Upper lobe of right lung (tissue), 1 donor: ENCODE results near the gene PRDM16. TPM values are rescaled to one million over a fixed set of nuclear protein-coding genes. Genes with fewer than 3 reads are reported as not detected.

Source experiments
- ATAC-seq: fragments of 200-7000 bp; cut with Tn5 transposase; one replicate; pipeline ENCODE4 v1.9.1; 2020; ENCODE audit warnings: mild to moderate bottlenecking, moderate library complexity
- DNase-seq: peaks from one replicate; pipeline ENCODE4 v3.0.0-alpha.2; 2020
- H3K27ac ChIP-seq: fragments of 200-600 bp; one replicate; pipeline ENCODE4 v1.8.0; 2022
- H3K27me3 ChIP-seq: fragments of 200-600 bp; one replicate; pipeline ENCODE4 v1.8.0; 2022; ENCODE audit warnings: mild to moderate bottlenecking
- H3K36me3 ChIP-seq: fragments of 200-600 bp; one replicate; pipeline ENCODE4 v1.8.0; 2022
- H3K4me1 ChIP-seq: fragments of 200-600 bp; one replicate; pipeline ENCODE4 v1.8.0; 2022
- H3K4me3 ChIP-seq: fragments of 200-600 bp; one replicate; pipeline ENCODE4 v1.8.0; 2022; ENCODE audit warnings: mild to moderate bottlenecking
- H3K9me3 ChIP-seq: fragments of 200-600 bp; one replicate; pipeline ENCODE4 v1.8.0; 2022
- CTCF ChIP-seq: fragments of 200-600 bp; IDR thresholded peaks from one replicate; pipeline ENCODE4 v1.8.0; 2022; ENCODE audit warnings: antibody characterized with exemption
- intact Hi-C: fragments of 100-400 bp; cut with DNase I; formaldehyde crosslinking; loops from one replicate; pipeline ENCODE4 v1.11.0; 2022
- total RNA-seq: library from RNA; stranded (reverse); fragmentation: NEBNext Ultra II Directional; extraction: Animal tissue kit (Norgen Biotek cat#: 25700); gene quantifications from one replicate; pipeline ENCODE4 v1.2.1, GENCODE V29; 2021
- donor health status: DM: no; HTN: yes; CAD: no; lungs with severe emphysema.

The PRDM16 gene
- total RNA-seq, 1 donor from 2014 or later: 21.0 TPM

- Histone ChIP-seq H3K27me3 (no peaks in the 10 kb centered on the region), H3K27ac (no peak overlapping the region)
- intact Hi-C loops: no loop called here
These were observed 284.9 kb downstream of the PRDM16 start for GRCh38 chr1:3353876-3354275.

GRCh38 chr1:3355089-3355488, 286.1 kb downstream of the PRDM16 start:
- no peak for DNase-seq
- no peaks in the 10 kb centered on the region for H3K27me3 ChIP-seq
- intact Hi-C loops: no loop called here

More at GRCh38 chr1:3353876-3354275, 284.9 kb downstream of the PRDM16 start:
- Histone ChIP-seq H3K9me3 (no peaks in the 10 kb centered on the region), H3K36me3 (no peaks in the 10 kb centered on the region), H3K4me3 (no peak overlapping the region), H3K4me1 (peaks cover 8% of the 10 kb centered on the region)
- TF ChIP-seq CTCF: no peak
- no peak for DNase-seq
- no peak for ATAC-seq

GRCh38 chr1:3355894-3356826, 287.2 kb downstream of the PRDM16 start:
- Histone ChIP-seq H3K4me3 (no peak overlapping the region), H3K4me1 (no peaks in the 10 kb centered on the region), H3K9me3 (no peaks in the 10 kb centered on the region), H3K27ac (no peak overlapping the region), H3K27me3 (no peaks in the 10 kb centered on the region), H3K36me3 (no peaks in the 10 kb centered on the region)
- DNase-seq (no peak), ATAC-seq (no peak)
- intact Hi-C loops: no loop called here
- TF ChIP-seq CTCF: no peak

More at GRCh38 chr1:3355089-3355488, 286.1 kb downstream of the PRDM16 start:
- ATAC-seq: no peak
- Histone ChIP-seq H3K36me3 (no peaks in the 10 kb centered on the region), H3K4me1 (peaks cover 7% of the 10 kb centered on the region), H3K4me3 (no peak overlapping the region), H3K27ac (no peak overlapping the region), H3K9me3 (no peaks in the 10 kb centered on the region)
- TF ChIP-seq CTCF: no peak

GRCh38 chr1:3356827-3357460, 287.9 kb downstream of the PRDM16 start:
- H3K4me1 ChIP-seq: no peaks in the 10 kb centered on the region
- no peaks in the 10 kb centered on the region for H3K27me3 ChIP-seq
- H3K36me3 ChIP-seq: no peaks in the 10 kb centered on the region
- TF ChIP-seq CTCF: no peak
- no peak for DNase-seq
- intact Hi-C loops: no loop called here
- H3K27ac ChIP-seq: no peak overlapping the region
- H3K9me3 ChIP-seq: no peaks in the 10 kb centered on the region
- no peak for ATAC-seq
- H3K4me3 ChIP-seq: no peak overlapping the region

GRCh38 chr1:3357526-3358297, 288.7 kb downstream of the PRDM16 start:
- H3K27me3 ChIP-seq: no peaks in the 10 kb centered on the region
- no peaks in the 10 kb centered on the region for H3K4me1 ChIP-seq
- intact Hi-C loops: no loop called here
- no peak overlapping the region for H3K27ac ChIP-seq
- H3K9me3 ChIP-seq: no peaks in the 10 kb centered on the region
- ATAC-seq (no peak), DNase-seq (no peak)
- H3K4me3 ChIP-seq: no peak overlapping the region
- no peak for TF ChIP-seq CTCF
- H3K36me3 ChIP-seq: no peaks in the 10 kb centered on the region
